SK-N-MC (cell line): ENCODE results near the gene AUTS2.

ENCODE experiments used
- EZH2 ChIP-seq: fragments of 200-600 bp; sonication (generic); IDR thresholded peaks from one replicate; pipeline ENCODE4 v1.6.1; 2017; ENCODE audit warnings: antibody characterized with exemption
- FOXP2 ChIP-seq: optimal IDR thresholded peaks from 2 replicates; pipeline ENCODE3; 2011; ENCODE audit warnings: mild to moderate bottlenecking, moderate library complexity; ENCODE audit not compliant: insufficient read depth; ENCODE audit errors: extremely low read length, control extremely low read depth
- POLR2AphosphoS5 ChIP-seq: IDR thresholded peaks from 2 replicates; pipeline ENCODE4 v1.6.1; 2012; ENCODE audit warnings: mild to moderate bottlenecking, low read depth, low read length, borderline replicate concordance

GRCh38 chr7:70771451-70771850 lies 1173.2 kb downstream of the AUTS2 start:
- TF ChIP-seq POLR2AphosphoS5 (no peak), EZH2 (no peak), FOXP2 (no peak)
